SU-DHL-6 (cell line): ENCODE data around the gene DCLK3.

Experiments
- CTCF ChIP-seq: fragments of 200-600 bp; sonication (generic); IDR thresholded peaks from one replicate; pipeline ENCODE4 v1.5.1; 2017; ENCODE audit warnings: antibody characterized with exemption, mild to moderate bottlenecking, low read length, moderate library complexity; ENCODE audit not compliant: insufficient read depth, poor library complexity, severe bottlenecking
- EZH2phosphoT487 ChIP-seq: fragments of 200-600 bp; sonication (generic), shearing (Covaris generic); conservative IDR thresholded peaks from 2 replicates; pipeline ENCODE4 v1.6.1; 2018; ENCODE audit warnings: mild to moderate bottlenecking, antibody characterized with exemption, low read length, moderate library complexity, mixed read lengths

- TF ChIP-seq CTCF (no peak), EZH2phosphoT487 (no peak)
These were observed 66.0 kb downstream of the DCLK3 start for GRCh38 chr3:36698314-36698713.
